ENCODE measurements around the gene FHOD1. TPM values are rescaled to one million over a fixed set of nuclear protein-coding genes. Genes with fewer than 3 reads are reported as not detected.

FHOD1 gene
- total and polyA plus RNA-seq, 7 donors, result 4.8 to 25.2 (median 9.2) TPM

GRCh38 chr16:67257486-67258160 lies 10.3 kb upstream of the FHOD1 start:
- no peak overlapping the region for H3K27ac ChIP-seq
- WGBS, 2 donors, result 84 to 85% methylated on average over 4 of the region's 4 CpGs
- no peaks in the 10 kb centered on the region for H3K9me3 ChIP-seq
- H3K4me3 ChIP-seq, result no peak overlapping the region
- TF ChIP-seq CTCF (IDR thresholded peaks at IDR 0.05) (no peak), POLR2AphosphoS5 (IDR thresholded peaks at IDR 0.05) (no peak), EP300 (IDR thresholded peaks at IDR 0.05) (no peak)
- no peaks in the 10 kb centered on the region for H3K4me1 ChIP-seq
- H3K36me3 ChIP-seq, result no peaks in the 10 kb centered on the region
- intact Hi-C loops (cut with DNase I), result no loop called here
- peak; percentile 47 for DNase-seq
- H3K27me3 ChIP-seq, result peaks cover 5 to 21% (median 13%) of the 10 kb centered on the region in 3 donors

- intact Hi-C loops (cut with DNase I), result no loop called here
- H3K4me1 ChIP-seq, result no peaks in the 10 kb centered on the region
- TF ChIP-seq POLR2AphosphoS5 (IDR thresholded peaks at IDR 0.05), result no peak
- TF ChIP-seq EP300 (IDR thresholded peaks at IDR 0.05), result no peak
- no peak for TF ChIP-seq POLR2A (IDR thresholded peaks at IDR 0.05)
- TF ChIP-seq CTCF (IDR thresholded peaks at IDR 0.05), result no peak
- WGBS, 2 donors, result 91 to 97% methylated on average over 11 of the region's 11 CpGs
- no peak overlapping the region for H3K27ac ChIP-seq
- H3K4me3 ChIP-seq, result no peak overlapping the region
- no peaks in the 10 kb centered on the region for H3K9me3 ChIP-seq
- peaks cover 5 to 29% (median 19%) of the 10 kb centered on the region in 3 donors for H3K27me3 ChIP-seq
- H3K36me3 ChIP-seq, result no peaks in the 10 kb centered on the region
- DNase-seq, result peak; percentile 49
These were observed 9.5 kb upstream of the FHOD1 start for GRCh38 chr16:67256701-67257230.

- intact Hi-C loops (cut with DNase I), result no loop called here
- peak; percentile 59 for DNase-seq
- TF ChIP-seq POLR2A (IDR thresholded peaks at IDR 0.05) (no peak), POLR2AphosphoS5 (IDR thresholded peaks at IDR 0.05) (no peak), EP300 (IDR thresholded peaks at IDR 0.05) (no peak), CTCF (IDR thresholded peaks at IDR 0.05) (no peak)
- 91 to 92% methylated on average over 17 of the region's 17 CpGs for WGBS, 2 donors
- Histone ChIP-seq H3K4me3 (no peak overlapping the region), H3K27ac (no peak overlapping the region), H3K4me1 (no peaks in the 10 kb centered on the region), H3K9me3 (no peaks in the 10 kb centered on the region), H3K27me3 (peaks cover 5 to 40% (median 25%) of the 10 kb centered on the region in 3 donors), H3K36me3 (no peaks in the 10 kb centered on the region)
These were observed 8.4 kb upstream of the FHOD1 start for GRCh38 chr16:67255553-67256221.

GRCh38 chr16:67254801-67255552 lies 7.7 kb upstream of the FHOD1 start:
- 71 to 90% methylated on average over 18 of the region's 18 CpGs for WGBS, 2 donors
- Histone ChIP-seq H3K27me3 (peaks cover 5 to 47% (median 27%) of the 10 kb centered on the region in 3 donors), H3K4me3 (no peak overlapping the region), H3K27ac (no peak overlapping the region), H3K36me3 (no peaks in the 10 kb centered on the region), H3K4me1 (no peaks in the 10 kb centered on the region), H3K9me3 (no peaks in the 10 kb centered on the region)
- no peak for TF ChIP-seq POLR2AphosphoS5 (IDR thresholded peaks at IDR 0.05)
- TF ChIP-seq POLR2A (IDR thresholded peaks at IDR 0.05), result no peak
- no peak for TF ChIP-seq EP300 (IDR thresholded peaks at IDR 0.05)
- TF ChIP-seq CTCF (IDR thresholded peaks at IDR 0.05), result no peak
- DNase-seq, result peak; percentile 58
- intact Hi-C loops (cut with DNase I), result no loop called here
